HG03460 (cell line): Measurements from ENCODE around the gene PARD6G.

Source experiments
- ATAC-seq: cut with Tn5 transposase; IDR thresholded peaks from one replicate; pipeline ENCODE4 v1.9.1; 2021; ENCODE audit not compliant: unreplicated experiment

The PARD6G gene

DNA sequence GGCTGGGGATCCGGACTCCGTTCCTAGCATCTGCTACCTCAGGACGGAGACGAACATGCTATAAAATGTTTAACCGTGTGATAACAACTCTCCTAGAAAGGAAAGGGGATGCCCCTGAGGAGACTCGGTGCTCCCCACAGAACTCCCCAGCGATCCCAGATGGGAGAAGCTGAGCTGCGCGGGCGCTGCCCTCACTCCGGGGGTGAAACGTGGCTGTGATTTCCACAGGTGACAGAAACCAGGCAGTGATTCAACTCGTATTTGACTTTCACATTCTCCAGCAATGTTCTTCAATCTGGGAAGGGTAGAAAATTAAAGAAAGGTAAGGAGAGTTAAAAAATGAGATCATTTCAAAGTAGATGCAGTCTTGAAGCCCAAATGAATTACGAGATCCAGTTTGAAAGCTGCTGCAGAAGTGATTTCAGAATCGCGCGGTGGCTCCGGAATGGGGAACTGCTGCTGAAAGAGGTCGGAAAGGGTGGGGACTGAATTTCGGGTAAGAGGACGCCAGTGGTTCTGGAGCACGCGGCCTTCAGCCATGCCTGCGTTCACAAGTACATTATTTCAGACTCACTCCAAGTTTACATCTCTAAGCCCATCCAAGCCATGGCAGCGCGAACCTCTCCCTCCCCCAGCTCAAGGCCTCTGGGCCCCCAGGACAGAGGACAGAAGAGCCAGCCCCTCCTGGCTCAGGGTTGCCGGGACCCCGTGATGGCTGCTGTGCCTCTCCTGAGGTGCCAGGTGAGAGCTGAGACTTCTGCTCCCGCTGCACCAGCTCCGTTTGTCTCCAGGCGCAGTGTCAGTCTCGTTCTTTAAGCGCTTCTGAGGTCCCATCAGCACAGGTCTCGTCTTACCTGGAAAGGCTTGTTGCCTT, 98.8 kb downstream of the PARD6G start:
- no peak for ATAC-seq

GRCh38 chr18:80147418-80148325, 99.6 kb downstream of the PARD6G start:
- peak; percentile 86 for ATAC-seq

DNA sequence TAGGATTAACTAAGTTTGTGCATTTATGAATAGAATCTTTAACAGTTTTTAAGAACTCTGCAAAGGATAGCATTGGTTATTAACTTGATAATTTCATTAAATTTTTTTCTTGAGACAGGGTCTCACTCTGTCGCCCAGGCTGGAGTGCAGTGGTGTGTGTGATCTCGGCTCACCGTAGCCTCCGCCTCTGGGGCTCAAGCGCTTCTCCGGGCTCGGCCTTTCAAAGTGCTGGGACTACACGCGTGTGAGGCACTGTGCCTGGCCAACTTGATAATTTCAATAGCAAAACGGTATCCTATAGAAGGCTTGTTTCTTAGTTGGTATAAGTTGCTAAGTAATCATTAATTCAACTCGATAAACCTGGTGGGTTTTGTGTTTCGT, 100.3 kb downstream of the PARD6G start:
- peak; percentile 28 for ATAC-seq

- ATAC-seq = no peak
Observed at GRCh38 chr18:80145196-80145804, 102.0 kb downstream of the PARD6G start.

- ATAC-seq = no peak
Observed at GRCh38 chr18:80143881-80144280, 103.4 kb downstream of the PARD6G start.

- no peak for ATAC-seq
Observed at GRCh38 chr18:80140455-80140985, 106.8 kb downstream of the PARD6G start.

GRCh38 chr18:80137976-80138375, 109.3 kb downstream of the PARD6G start:
- no peak for ATAC-seq

- no peak for ATAC-seq
Observed at GRCh38 chr18:80137137-80137536, 110.2 kb downstream of the PARD6G start.

GRCh38 chr18:80136679-80137078, 110.6 kb downstream of the PARD6G start:
- ATAC-seq = no peak

GRCh38 chr18:80135136-80135535, 112.2 kb downstream of the PARD6G start:
- no peak for ATAC-seq

GRCh38 chr18:80133124-80133523, 114.2 kb downstream of the PARD6G start:
- no peak for ATAC-seq

- no peak for ATAC-seq
Observed at GRCh38 chr18:80132180-80132812, 115.0 kb downstream of the PARD6G start.

DNA sequence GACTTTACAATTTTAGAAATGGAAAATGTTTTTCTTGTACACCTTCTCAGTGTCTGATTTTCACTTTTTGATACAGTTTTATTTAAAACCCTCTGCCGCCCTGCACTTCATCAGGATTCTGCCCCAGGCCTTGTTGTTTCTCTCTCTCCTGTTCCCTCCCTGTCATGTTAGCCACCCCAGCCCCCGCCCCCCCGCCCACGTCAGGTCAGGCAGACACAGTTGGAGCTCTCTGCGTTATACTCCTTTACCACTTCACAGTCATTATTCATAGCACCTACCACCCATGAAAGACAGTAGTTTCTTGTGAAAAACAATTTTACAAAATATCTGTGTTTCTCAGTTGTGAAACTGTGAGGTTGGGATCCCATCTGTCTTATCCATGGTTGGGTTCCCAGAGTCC, 116.8 kb downstream of the PARD6G start:
- no peak for ATAC-seq

- ATAC-seq = no peak
Observed at GRCh38 chr18:80129672-80130367, 117.5 kb downstream of the PARD6G start.

- no peak for ATAC-seq
Observed at GRCh38 chr18:80127635-80128034, 119.7 kb downstream of the PARD6G start.

DNA sequence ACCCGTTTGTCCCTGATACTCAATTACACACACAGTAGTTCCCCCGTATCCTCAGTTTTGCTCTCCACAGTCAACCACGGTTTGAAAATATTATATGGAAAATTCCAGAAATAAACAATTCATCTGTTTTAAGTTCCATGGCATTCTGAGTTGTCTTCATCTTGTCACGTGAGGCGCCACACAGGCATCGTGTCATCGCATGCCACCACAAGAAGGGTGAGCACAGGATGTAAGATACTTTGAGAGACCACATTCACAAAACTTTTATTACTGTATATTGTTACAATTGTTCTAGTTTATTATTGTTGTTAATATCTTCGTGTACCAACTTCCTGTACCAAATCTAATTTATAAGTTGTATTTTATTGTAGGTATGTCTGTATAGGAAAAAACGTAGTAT, 120.5 kb downstream of the PARD6G start:
- no peak for ATAC-seq

- ATAC-seq = no peak
Observed at GRCh38 chr18:80124131-80124530, 123.2 kb downstream of the PARD6G start.

- no peak for ATAC-seq
Observed at GRCh38 chr18:80120932-80121331, 126.4 kb downstream of the PARD6G start.

GRCh38 chr18:80119111-80119510, 128.2 kb downstream of the PARD6G start:
- no peak for ATAC-seq

DNA sequence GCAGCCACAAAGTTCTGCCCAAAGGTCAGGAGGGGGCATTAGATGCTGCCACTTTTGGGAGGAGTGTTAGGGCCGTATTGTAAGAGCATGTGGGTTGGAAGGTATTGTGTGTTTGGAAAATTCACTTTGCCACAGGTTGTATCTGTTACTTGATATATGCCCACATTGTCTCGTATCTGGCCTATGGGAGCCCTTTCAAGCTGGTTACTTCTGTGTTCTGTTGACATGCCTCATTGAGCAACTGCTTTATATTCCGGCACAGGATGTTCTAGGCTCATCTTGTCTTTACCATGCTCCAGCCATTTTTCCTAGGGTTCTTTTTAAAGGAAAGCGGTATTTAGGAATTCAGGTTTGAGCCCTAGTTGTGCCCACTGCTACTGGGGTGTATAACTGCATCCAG, 132.3 kb downstream of the PARD6G start:
- no peak for ATAC-seq
